Adipose tissue (tissue), 3 donors: ENCODE data around the gene CACNA2D2. TPM values are rescaled to one million over a fixed set of nuclear protein-coding genes. Genes with fewer than 3 reads are reported as not detected.

ENCODE experiments used
- H3K27ac ChIP-seq: one replicate; pipeline ENCODE4 v1.5.1; 2013; ENCODE audit warnings: low read depth, low read length
- WGBS, 3 donors: extraction: QIAGEN DNeasy Blood & Tissue Kit; methylation state at CpG; one replicate each; pipeline ENCODE4 v1.1.7; 2013; 5-methylcytosine and 5-hydroxymethylcytosine counted together
- polyA plus RNA-seq, 3 donors: library from polyadenylated mRNA; stranded (reverse); fragments of 200-250 nt; gene quantifications; one replicate each; pipeline ENCODE4 v1.2.3, GENCODE V29; 2013
- donor health status: healthy with polysubstance abuse.
- donor health status: Bipolar disorder and iron deficiency.
- donor health status: healthy.

The CACNA2D2 gene
- polyA plus RNA-seq, 3 donors, result 0.56 to 1.7 (median 0.68) TPM

GRCh38 chr3:50509715-50510114, 6.3 kb upstream of the CACNA2D2 start:
- 76 to 82% (median 76%) methylated on average over 5 of the region's 5 CpGs for WGBS, 3 donors
- no peak overlapping the region for H3K27ac ChIP-seq

DNA sequence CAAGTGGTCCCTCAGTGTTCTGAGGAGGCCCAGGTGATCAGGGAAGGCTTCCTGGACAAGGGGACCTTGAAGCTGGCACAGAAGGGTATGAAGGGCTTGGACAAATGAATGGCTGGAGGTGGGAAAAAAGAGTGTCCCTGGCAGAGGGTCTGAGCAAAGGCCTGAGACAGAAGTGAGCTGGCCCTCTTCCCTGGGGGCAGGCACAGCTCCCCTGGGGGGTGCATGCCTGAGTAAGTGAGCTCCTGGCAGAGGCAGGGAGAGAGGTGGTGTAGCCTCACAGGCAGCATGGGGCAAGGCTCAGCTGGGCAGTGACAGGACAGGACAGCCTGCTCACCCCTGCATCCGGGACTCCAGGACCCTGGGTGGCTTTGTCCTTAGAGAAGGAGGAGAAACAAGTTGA, 5.4 kb upstream of the CACNA2D2 start:
- 58 to 87% (median 73%) methylated on average over 1 of the region's 1 CpG for WGBS, 3 donors
- H3K27ac ChIP-seq, result no peak overlapping the region

GRCh38 chr3:50506169-50506568, 2.7 kb upstream of the CACNA2D2 start:
- WGBS, 3 donors, result 77 to 89% (median 87%) methylated on average over 4 of the region's 4 CpGs
- no peak overlapping the region for H3K27ac ChIP-seq

- H3K27ac ChIP-seq, result no peak overlapping the region
- WGBS, 3 donors, result 90 to 98% (median 97%) methylated on average over 2 of the region's 2 CpGs
Measured at GRCh38 chr3:50504681-50505080, 1.2 kb upstream of the CACNA2D2 start.

DNA sequence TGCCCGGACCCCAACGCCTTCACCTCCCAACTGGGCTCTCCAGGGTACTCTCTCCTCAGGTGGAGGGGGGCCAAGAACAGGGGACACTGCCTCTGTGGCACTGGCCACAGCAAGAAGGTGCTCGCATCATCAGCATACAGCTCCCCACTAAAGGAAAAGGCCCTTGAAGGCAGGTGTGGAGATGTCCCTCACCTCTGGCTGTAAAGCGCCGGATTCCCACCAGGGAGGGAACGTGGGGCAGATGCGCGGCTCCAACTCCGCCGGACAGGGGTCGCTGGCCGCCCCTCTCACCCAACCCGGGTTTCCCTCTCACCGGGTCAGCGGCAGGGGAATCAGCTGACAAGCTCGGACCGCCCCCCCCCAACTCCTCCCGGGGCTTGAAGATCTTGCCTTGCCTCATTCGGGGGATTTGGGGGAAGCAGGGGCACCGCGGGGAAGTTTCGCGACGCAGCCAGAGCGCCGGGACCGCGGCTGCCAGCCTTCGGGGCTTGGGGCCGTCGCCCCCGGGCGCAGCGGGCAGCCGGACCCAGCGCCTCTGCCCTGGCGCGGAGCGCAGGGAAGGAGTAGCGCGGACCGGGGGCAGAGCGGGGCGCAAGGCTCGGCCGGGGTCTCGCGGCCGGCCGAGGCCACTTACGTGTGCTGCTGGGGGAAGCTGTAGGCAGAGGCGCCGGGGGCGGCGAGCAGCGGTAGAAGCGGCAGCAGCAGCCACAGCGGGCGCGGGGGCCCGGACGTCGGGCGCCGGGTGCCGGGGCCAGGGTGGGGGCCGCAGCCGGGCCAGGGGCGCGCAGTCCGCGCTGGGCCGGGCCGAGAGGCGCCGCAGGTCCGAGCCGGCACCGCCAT, 630 bp downstream of the CACNA2D2 start:
- H3K27ac ChIP-seq, result no peak overlapping the region
- 1% methylated on average over 51 to 79 of the region's 79 CpGs for WGBS, 3 donors

DNA sequence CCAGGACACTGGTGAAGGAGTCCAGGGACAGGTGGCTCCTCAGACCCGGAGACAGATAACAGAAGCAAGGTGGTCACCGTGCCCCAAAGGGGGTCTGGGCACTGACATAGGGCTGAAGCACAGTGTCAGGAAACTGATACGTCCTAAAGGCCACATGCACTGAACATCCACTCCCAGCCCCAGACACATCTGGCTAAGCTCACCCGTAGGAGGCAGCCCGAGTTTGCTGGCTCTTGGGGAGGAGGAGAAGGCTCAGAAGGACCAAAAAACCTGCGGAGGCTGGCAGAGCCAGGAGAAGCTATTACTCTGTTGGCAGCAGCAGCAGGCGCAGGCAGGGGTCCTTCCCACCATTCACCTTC, 1.2 kb downstream of the CACNA2D2 start:
- WGBS, 3 donors, result 30 to 34% (median 30%) methylated on average over 7 of the region's 7 CpGs
- H3K27ac ChIP-seq, result no peak overlapping the region

- no peak overlapping the region for H3K27ac ChIP-seq
- WGBS, 3 donors, result 83% methylated on average over 16 of the region's 16 CpGs
Measured at GRCh38 chr3:50495609-50496423, 7.6 kb downstream of the CACNA2D2 start.

GRCh38 chr3:50494126-50494525, 9.3 kb downstream of the CACNA2D2 start:
- no peak overlapping the region for H3K27ac ChIP-seq
- WGBS, 3 donors, result 66 to 73% (median 72%) methylated on average over 8 of the region's 8 CpGs

DNA sequence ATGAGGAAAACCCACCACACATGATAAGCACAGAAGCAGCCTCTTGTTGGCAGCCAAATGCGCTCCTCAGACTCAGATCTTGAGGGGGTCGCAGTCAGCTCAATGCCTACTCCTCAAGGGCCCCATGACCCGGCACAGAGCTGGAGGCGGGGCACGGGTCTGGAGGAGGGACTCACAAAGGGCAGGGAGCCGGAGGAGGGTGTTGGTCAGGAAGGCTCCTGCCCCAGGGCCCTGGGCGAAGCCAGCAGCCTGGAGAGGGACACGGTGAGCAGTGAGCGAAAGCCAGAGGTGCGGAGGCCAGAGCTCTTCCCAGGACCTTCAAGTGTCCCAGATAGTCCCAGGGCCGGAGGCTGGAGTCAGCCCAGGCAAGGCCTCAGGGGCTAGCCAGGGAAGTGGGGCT, 9.8 kb downstream of the CACNA2D2 start:
- 90 to 98% (median 95%) methylated on average over 11 of the region's 11 CpGs for WGBS, 3 donors
- H3K27ac ChIP-seq, result no peak overlapping the region

DNA sequence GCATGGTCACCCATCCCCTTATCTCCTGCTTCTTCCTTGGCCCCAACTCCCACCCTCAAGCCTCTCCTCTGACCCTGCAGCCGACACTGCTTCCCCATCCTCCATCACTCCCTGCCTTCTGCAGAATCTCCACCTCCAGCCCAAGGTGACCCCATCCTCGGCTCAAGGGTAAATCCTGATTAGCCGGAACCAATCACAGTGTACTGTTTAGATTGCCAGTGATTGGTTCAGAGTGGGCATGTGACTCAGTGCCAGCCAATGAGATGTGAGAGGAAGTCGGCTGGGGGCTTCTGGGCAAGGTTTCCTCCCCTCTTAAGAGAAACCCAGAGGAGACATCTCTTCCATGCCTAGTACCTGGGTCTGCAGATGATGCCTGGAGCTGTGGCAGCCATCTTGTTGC, 10.3 kb downstream of the CACNA2D2 start:
- 76 to 85% (median 78%) methylated on average over 4 of the region's 4 CpGs for WGBS, 3 donors
- H3K27ac ChIP-seq, result no peak overlapping the region

DNA sequence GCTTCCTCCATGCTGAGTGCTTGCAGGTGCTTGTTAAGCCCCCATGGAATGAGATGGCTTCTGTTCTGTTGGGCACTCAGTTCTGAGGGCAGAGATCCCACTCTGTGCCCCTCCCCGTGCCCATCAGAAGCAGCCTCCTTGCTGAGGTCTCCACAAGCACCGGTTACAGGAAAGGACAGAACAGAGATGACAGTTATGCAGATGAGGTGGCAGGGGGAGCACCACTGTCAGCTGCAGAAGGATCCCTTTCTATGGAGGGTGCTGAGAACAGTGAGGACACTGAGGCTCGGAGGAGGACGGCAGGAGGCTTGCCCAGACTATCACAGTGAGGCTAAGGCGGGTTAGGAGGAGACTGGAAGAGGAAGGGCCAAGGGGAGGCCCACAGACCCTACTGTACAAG, 12.4 kb downstream of the CACNA2D2 start:
- WGBS, 3 donors, result 43 to 88% (median 48%) methylated on average over 5 of the region's 5 CpGs
- H3K27ac ChIP-seq, result no peak overlapping the region

GRCh38 chr3:50490424-50490823, 13.0 kb downstream of the CACNA2D2 start:
- WGBS, 3 donors, result 54 to 80% (median 57%) methylated on average over 1 of the region's 1 CpG
- H3K27ac ChIP-seq, result no peak overlapping the region

DNA sequence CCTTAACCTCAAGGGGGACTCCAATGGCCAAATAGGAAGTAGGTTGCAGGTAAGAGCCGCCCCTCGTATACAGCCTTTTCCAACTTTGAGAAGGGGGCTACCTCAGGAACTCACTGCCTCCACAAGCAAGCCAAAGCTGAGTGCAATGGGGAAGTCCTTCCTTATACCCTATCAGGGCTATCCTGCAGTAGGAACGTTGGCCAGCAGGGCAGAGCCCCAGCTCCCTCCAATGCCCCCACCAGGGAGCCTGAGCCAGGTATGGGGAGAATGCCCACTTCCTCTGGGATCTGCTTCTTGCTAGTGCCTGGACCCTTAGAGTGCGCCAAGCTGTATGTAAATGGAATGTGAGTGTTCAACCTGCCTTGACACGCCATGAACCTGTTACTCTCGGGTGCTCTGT, 16.3 kb downstream of the CACNA2D2 start:
- 88 to 92% (median 88%) methylated on average over 6 of the region's 6 CpGs for WGBS, 3 donors
- H3K27ac ChIP-seq, result no peak overlapping the region

DNA sequence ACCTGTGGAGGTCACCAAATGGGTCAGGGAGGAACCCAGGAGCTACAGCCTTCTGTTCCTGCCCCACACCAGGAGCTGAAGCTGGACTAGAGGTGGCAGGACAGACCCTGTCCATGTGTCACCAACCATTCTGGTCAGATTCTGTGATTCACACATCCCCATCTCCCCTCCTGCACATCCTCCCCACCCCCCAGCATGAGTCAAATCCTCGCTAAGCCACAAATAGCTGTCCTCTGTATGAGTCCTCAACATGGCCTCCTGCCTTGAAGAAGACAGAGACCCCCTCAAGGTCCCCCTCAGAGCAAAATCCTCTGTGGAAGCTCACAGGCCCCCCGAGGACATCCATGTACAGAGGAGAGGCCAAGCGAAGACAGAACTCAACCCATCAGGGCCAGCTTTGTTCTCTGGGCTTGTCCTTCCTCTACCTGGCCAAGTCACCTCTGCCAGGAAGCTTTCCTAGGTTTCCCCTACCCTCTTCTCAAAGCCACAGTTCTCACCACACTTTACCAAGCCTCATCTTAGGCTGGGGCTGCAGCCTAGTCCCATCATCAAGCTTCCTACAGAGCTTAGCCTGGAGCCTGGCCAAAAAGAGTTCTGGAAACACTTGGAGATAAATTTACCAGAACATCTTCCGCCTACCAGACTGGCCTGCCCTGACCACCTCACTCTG, 17.1 kb downstream of the CACNA2D2 start:
- H3K27ac ChIP-seq, result no peak overlapping the region
- WGBS, 3 donors, result 87 to 96% (median 91%) methylated on average over 4 of the region's 4 CpGs

- 60 to 70% (median 67%) methylated on average over 8 of the region's 8 CpGs for WGBS, 3 donors
- no peak overlapping the region for H3K27ac ChIP-seq
Measured at GRCh38 chr3:50484722-50485121, 18.7 kb downstream of the CACNA2D2 start.

DNA sequence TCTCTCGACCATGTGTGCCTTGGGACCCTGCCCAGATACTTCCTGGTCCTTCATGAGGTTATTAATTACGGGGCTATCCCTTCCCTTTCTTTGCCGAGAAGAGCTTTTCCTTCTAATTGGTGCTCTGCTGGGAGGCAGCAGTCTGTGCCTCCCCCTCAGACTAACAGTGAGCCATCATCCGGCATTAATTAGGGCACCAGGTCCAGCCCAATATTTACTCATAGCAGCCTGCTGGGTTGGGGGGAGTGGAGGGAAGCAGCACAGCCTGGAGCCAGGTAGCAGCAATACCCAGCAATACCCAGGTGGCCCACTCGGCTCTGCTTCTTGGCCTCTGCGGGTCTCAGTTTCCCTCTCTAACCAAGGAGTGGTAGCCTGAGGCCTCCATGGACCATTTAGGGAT, 20.1 kb downstream of the CACNA2D2 start:
- no peak overlapping the region for H3K27ac ChIP-seq
- 75 to 82% (median 81%) methylated on average over 6 of the region's 6 CpGs for WGBS, 3 donors

DNA sequence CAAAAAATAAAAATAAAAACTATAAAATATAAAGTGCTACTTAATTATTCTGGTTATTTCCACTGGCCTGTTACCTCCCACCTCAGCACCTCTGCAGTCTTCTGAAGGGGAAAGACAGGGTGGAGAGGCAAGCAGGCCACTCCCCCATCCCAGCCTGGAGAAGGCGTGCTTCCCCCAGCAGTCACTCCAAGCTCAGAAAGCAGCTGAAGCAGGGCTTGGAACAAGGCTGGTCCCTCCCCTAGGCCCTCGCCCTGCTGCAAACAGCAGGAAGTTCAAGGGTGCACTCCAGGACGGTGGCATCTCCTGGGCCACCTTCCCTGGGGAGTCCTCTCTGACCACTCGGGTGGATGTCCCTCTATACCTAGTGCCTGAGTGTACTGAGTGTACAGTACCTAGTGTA, 21.4 kb downstream of the CACNA2D2 start:
- H3K27ac ChIP-seq, result no peak overlapping the region
- 52 to 77% (median 58%) methylated on average over 4 of the region's 4 CpGs for WGBS, 3 donors

- WGBS, 3 donors, result 27 to 66% (median 32%) methylated on average over 4 of the region's 4 CpGs
- no peak overlapping the region for H3K27ac ChIP-seq
Measured at GRCh38 chr3:50480471-50480870, 23.0 kb downstream of the CACNA2D2 start.

DNA sequence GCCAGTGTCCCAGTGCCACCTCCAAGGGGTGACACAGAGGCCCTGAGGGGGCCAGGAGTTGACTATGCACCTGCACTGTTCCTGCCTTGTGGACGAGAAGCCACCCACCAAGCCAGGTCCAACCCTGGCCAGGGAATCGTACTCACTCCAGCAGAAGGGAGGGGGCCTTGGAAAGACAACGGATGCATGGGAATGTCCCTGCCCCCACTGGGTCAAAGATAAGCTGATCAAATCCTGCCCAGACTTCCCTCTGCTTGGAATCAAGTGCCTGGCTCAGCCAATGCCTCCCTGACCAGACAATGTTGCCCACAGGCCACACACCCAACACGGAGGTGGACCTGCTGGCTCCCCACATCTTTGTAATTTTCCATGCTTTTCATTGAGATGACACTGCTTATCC, 23.9 kb downstream of the CACNA2D2 start:
- H3K27ac ChIP-seq, result no peak overlapping the region
- 69 to 74% (median 73%) methylated on average over 4 of the region's 4 CpGs for WGBS, 3 donors
